Skeletal muscle tissue (tissue), 4 donors: ENCODE results near the gene UTRN. TPM values are rescaled to one million over a fixed set of nuclear protein-coding genes. Genes with fewer than 3 reads are reported as not detected.

Experiments used
- H3K27ac ChIP-seq: one replicate; pipeline ENCODE4 v1.7.0; 2013; ENCODE audit warnings: mild to moderate bottlenecking, low read depth, low read length, inconsistent platforms
- H3K27me3 ChIP-seq, 3 donors: one replicate each; pipeline ENCODE4 v1.7.0; 2013; ENCODE audit warnings: low read length in 3 of 3; ENCODE audit not compliant: control insufficient read depth in 3 of 3, insufficient read depth in 3 of 3
- H3K36me3 ChIP-seq, 3 donors: one replicate each; pipeline ENCODE4 v1.7.0; 2013; ENCODE audit warnings: low read length in 3 of 3; ENCODE audit not compliant: control insufficient read depth in 3 of 3, insufficient read depth in 3 of 3
- H3K4me1 ChIP-seq, 3 donors: one replicate each; pipeline ENCODE4 v1.7.0; 2013; ENCODE audit warnings: low read length in 3 of 3, mild to moderate bottlenecking in 3 of 3; ENCODE audit not compliant: control insufficient read depth in 3 of 3, insufficient read depth in 3 of 3
- H3K4me3 ChIP-seq, 3 donors: one replicate each; pipeline ENCODE4 v1.7.0; 2013; ENCODE audit warnings: low read length in 3 of 3
- H3K9ac ChIP-seq, 3 donors: one replicate each; pipeline ENCODE4 v1.7.0; 2013; ENCODE audit warnings: low read length in 3 of 3, mild to moderate bottlenecking in 3 of 3, moderate library complexity in 2 of 3, low read depth in 1 of 3
- H3K9me3 ChIP-seq, 3 donors: one replicate each; pipeline ENCODE4 v1.7.0; 2013; ENCODE audit warnings: low read length in 3 of 3; ENCODE audit not compliant: control insufficient read depth in 3 of 3
- total RNA-seq: library from RNA; depleted of rRNA; stranded (reverse); fragments of >200 nt; gene quantifications from one replicate; pipeline ENCODE4 v1.2.3, GENCODE V29; 2014
- donor health status: Osteomylitis.

Gene UTRN
- total RNA-seq, 1 donor from 2014 or later = 149 TPM

GRCh38 chr6:144305985-144306384 lies 20.9 kb downstream of the UTRN start:
- H3K9ac ChIP-seq = no peak overlapping the region
- no peaks in the 10 kb centered on the region for H3K9me3 ChIP-seq
- H3K4me3 ChIP-seq = no peak overlapping the region
- no peaks in the 10 kb centered on the region for H3K27me3 ChIP-seq
- H3K27ac ChIP-seq = no peak overlapping the region
- H3K36me3 ChIP-seq = peaks cover 3 to 11% (median 8%) of the 10 kb centered on the region in 3 donors
- peaks cover 3 to 16% (median 10%) of the 10 kb centered on the region in 3 donors for H3K4me1 ChIP-seq

DNA sequence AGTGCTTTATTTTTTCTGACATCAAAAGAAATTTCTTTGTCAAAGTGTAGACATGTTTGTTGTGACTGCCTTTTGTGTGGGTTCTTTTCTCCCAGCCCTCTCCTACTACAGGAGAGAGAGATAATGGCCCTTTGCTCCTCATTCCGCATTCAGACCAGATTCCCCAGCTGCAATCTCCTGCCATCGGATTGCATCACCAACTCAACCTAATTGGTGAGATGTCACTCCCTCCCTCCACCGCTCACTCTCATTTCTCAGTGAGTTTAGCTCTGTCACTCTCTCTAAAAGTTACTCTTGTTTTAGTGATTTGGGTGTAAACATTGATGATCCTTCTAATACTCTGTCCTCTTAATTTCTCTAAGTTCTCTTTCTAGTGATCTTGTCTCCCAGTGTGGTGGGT lies 22.7 kb downstream of the UTRN start:
- no peaks in the 10 kb centered on the region for H3K27me3 ChIP-seq
- H3K4me1 ChIP-seq = peaks cover 3 to 21% (median 20%) of the 10 kb centered on the region in 3 donors
- H3K36me3 ChIP-seq = peaks cover 3 to 11% (median 8%) of the 10 kb centered on the region in 3 donors
- no peaks in the 10 kb centered on the region for H3K9me3 ChIP-seq
- H3K4me3 ChIP-seq = no peak overlapping the region
- H3K27ac ChIP-seq = no peak overlapping the region
- no peak overlapping the region for H3K9ac ChIP-seq

DNA sequence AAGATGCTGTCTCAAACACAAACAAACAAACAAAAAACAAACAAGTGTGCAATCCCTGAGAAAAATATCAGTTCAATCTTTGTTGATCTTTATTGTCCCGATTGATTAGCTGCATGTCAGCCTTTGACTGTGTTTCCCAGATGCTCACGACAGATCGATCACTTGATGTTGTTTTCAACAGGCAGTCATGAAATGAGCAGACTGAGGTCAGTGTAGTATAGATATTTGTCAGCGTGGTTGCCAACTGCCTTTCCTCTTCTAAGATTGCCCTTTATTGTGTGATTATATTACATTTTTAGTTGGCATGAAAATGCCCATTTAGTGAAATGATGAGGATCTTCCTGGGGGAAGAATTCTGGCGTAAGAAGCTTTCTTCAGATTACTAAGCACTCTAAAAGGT lies 25.6 kb downstream of the UTRN start:
- H3K9me3 ChIP-seq = no peaks in the 10 kb centered on the region
- no peak overlapping the region for H3K9ac ChIP-seq
- H3K36me3 ChIP-seq = peaks cover 3 to 11% (median 8%) of the 10 kb centered on the region in 3 donors
- H3K4me3 ChIP-seq = no peak overlapping the region
- H3K27me3 ChIP-seq = no peaks in the 10 kb centered on the region
- no peak overlapping the region for H3K27ac ChIP-seq
- peaks cover 22 to 42% (median 41%) of the 10 kb centered on the region in 3 donors for H3K4me1 ChIP-seq

GRCh38 chr6:144311361-144311760 lies 26.2 kb downstream of the UTRN start:
- H3K9ac ChIP-seq = no peak overlapping the region
- peaks cover 22 to 43% (median 40%) of the 10 kb centered on the region in 3 donors for H3K4me1 ChIP-seq
- no peak overlapping the region for H3K4me3 ChIP-seq
- H3K9me3 ChIP-seq = no peaks in the 10 kb centered on the region
- no peaks in the 10 kb centered on the region for H3K27me3 ChIP-seq
- H3K27ac ChIP-seq = no peak overlapping the region
- peaks cover 3 to 11% (median 8%) of the 10 kb centered on the region in 3 donors for H3K36me3 ChIP-seq

DNA sequence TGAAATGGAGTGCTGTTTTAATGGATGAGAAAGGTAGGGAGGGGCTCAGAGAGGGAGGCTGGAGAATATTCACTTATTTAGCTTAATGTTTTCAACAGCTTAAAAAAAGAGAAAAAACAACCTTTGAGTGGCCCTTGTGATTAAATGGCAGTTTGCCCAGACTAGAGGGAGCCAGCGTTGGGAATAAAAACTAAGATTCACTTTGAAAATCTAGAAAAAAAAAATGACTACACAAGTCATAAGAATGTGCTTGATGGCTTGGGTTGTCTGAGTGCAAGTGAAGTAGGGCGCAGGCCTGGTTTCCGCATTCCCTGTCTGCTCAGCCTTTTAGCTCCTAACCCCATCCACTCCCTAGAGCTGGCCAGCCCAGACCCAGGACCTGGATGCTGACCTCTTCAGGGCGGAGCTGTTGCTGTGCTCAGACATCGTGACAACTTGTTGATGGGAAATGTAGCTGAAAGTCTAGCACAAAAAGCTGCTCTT lies 28.9 kb downstream of the UTRN start:
- Histone ChIP-seq H3K9ac (no peak overlapping the region), H3K4me1 (peaks cover 22 to 43% (median 40%) of the 10 kb centered on the region in 3 donors), H3K27me3 (no peaks in the 10 kb centered on the region), H3K4me3 (peak overlapping the region in 1 of 3 donors; percentile 22), H3K36me3 (peaks cover 0 to 5% (median 3%) of the 10 kb centered on the region in 3 donors), H3K9me3 (no peaks in the 10 kb centered on the region), H3K27ac (peak overlapping the region; percentile 72)

DNA sequence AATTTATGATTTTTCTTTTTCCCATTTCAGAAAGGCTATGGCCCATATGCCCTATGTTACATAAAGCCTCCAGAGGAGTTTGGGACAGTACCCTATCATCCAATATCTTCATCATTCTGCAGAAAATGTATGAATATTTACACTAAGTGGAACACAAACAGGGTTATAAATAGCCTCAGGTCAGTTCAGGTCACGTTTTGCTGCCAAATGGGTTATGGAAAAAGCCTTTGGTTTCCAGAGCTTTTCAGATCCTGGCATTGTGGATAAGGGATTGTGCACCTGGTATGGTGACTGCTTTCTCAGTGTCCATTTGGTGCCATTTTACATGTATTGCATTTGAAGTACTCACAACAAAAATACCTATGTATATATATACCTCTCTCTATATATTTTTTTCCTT lies 29.4 kb downstream of the UTRN start:
- no peaks in the 10 kb centered on the region for H3K9me3 ChIP-seq
- H3K36me3 ChIP-seq = peaks cover 0 to 2% (median 0%) of the 10 kb centered on the region in 3 donors
- peak overlapping the region in 1 of 3 donors; percentile 22 for H3K4me3 ChIP-seq
- peaks cover 22 to 40% (median 40%) of the 10 kb centered on the region in 3 donors for H3K4me1 ChIP-seq
- no peaks in the 10 kb centered on the region for H3K27me3 ChIP-seq
- H3K9ac ChIP-seq = no peak overlapping the region
- H3K27ac ChIP-seq = peak overlapping the region; percentile 72

DNA sequence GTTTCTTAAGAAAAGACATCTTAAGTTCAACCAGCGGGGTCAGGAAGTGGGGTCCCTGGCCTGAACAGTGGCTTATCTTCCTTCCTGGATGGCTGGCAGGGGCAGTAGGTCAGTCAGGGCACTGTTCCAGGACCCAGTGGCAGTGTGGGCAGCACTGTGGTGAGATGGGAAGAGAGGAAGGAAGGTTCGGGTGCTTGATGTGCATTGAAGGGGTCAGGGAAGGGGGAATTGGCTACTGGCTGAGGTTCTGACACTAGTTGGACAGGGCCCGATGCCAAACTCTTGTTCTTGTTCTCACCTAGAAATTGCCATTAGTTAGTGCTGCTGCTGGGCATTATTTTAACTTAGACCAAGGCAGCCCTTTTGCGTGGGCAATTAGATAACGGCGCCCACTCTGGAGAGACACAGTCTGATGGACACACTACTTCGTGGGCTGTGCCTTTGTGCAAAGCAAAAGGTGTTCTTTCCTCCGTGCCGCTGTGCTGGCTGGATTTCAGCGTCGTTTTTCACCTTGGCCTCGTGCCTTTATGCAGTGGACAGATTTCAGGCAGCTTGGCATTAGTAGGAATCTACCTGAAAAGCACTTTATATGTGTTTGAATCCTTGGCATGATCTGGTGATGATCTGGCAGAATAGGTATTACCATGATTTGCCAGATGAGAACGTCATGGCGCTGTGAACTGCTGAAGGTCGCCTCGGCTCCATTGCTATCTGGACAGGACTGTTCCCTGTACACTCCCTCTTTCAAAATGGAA lies 30.3 kb downstream of the UTRN start:
- Histone ChIP-seq H3K9me3 (no peaks in the 10 kb centered on the region), H3K4me1 (peaks cover 22 to 40% (median 40%) of the 10 kb centered on the region in 3 donors), H3K4me3 (no peak overlapping the region), H3K9ac (no peak overlapping the region), H3K36me3 (no peaks in the 10 kb centered on the region), H3K27me3 (no peaks in the 10 kb centered on the region), H3K27ac (peak overlapping the region; percentile 54)

DNA sequence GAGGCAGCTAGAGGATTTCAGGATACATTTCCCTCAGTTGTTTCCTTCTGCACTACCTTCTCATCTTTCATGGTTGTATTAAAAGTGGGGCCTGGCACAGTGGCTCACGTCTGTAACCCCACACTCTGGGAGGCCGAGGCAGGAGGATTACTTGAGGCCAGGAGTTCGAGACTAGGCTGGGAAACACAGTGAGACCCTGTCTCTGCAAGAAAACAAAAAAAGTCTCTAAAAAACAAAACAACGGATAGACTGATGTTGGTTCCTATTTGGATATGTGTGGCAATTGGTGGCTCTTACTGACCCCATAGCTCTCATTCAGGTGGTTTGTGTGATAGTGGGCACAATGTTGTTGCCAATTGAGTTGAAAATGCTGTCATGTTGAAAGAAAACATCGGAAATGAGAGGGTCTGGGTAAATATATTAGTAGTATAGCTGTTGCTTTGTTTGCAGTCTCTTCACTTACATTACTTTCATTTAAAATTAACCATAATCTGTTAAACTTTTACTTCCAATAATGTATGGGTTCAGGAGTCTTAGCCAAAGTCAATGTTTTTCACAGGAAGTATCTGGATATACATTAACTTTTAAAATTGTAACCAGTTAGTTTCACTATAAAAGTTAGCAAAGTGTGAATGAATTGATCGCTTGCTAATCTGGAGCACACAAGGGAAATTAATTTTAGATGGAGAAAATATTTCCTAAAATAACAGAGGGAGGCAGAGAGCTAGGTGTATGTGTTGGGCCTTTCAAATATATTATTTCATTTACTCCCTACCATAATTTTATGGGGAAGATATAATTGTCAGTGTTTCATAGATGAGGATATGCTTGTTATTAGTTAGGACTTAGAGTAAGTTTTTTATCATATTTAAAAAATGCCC lies 31.1 kb downstream of the UTRN start:
- H3K27me3 ChIP-seq = no peaks in the 10 kb centered on the region
- peaks cover 22 to 41% (median 38%) of the 10 kb centered on the region in 3 donors for H3K4me1 ChIP-seq
- H3K9me3 ChIP-seq = no peaks in the 10 kb centered on the region
- no peaks in the 10 kb centered on the region for H3K36me3 ChIP-seq
- peak overlapping the region; percentile 54 for H3K27ac ChIP-seq
- H3K9ac ChIP-seq = no peak overlapping the region
- H3K4me3 ChIP-seq = no peak overlapping the region

DNA sequence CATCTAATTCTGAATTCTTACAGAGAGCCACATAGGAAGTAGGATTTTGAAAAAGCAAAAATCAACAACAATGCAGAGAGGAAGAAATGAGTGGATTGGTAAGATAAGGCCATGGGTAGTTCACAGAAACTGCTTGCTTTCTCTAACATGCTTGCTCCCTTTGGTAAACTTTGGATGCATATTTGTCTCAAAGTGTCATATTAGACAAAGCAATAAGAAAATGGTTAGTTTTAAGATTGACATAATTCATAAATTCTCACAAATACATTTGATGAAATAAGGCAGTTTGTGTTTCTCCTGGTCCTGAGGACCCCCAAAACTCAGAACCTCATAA lies 31.7 kb downstream of the UTRN start:
- no peaks in the 10 kb centered on the region for H3K9me3 ChIP-seq
- H3K27ac ChIP-seq = no peak overlapping the region
- peaks cover 22 to 36% (median 35%) of the 10 kb centered on the region in 3 donors for H3K4me1 ChIP-seq
- no peaks in the 10 kb centered on the region for H3K27me3 ChIP-seq
- H3K9ac ChIP-seq = no peak overlapping the region
- no peak overlapping the region for H3K4me3 ChIP-seq
- H3K36me3 ChIP-seq = no peaks in the 10 kb centered on the region

- Histone ChIP-seq H3K4me1 (peaks cover 22 to 35% (median 35%) of the 10 kb centered on the region in 3 donors), H3K4me3 (no peak overlapping the region), H3K9ac (no peak overlapping the region)
These were observed 32.6 kb downstream of the UTRN start for GRCh38 chr6:144317736-144318135.

More at GRCh38 chr6:144317736-144318135, 32.6 kb downstream of the UTRN start:
- H3K9me3 ChIP-seq = no peaks in the 10 kb centered on the region
- no peak overlapping the region for H3K27ac ChIP-seq
- H3K36me3 ChIP-seq = no peaks in the 10 kb centered on the region
- no peaks in the 10 kb centered on the region for H3K27me3 ChIP-seq
